HPDE6-E6E7 (cell line): ENCODE data around the gene COCH.

Source experiments
- DNase-seq: peaks from one replicate; pipeline ENCODE4 v3.0.0; 2011; ENCODE audit warnings: missing footprints; ENCODE audit errors: extremely low spot score

Gene COCH

GRCh38 chr14:30874120-30874998 is at the start of gene COCH:
COCH (plus strand) TSS chr14:30874559; CDS start chr14:30874939, 380 bp downstream.
- peak; percentile 7 for DNase-seq

GRCh38 chr14:30826070-30826469 is 48.3 kb upstream of the COCH start:
- no peak for DNase-seq

GRCh38 chr14:30829853-30830252 is 44.5 kb upstream of the COCH start:
- DNase-seq, result no peak

- DNase-seq, result no peak
Observed at GRCh38 chr14:30834353-30834752, 40.0 kb upstream of the COCH start.

- DNase-seq, result no peak
Observed at GRCh38 chr14:30838351-30838750, 36.0 kb upstream of the COCH start.

GRCh38 chr14:30840086-30840779 is 34.1 kb upstream of the COCH start:
- no peak for DNase-seq

- no peak for DNase-seq
Observed at GRCh38 chr14:30842431-30842830, 31.9 kb upstream of the COCH start.

- DNase-seq, result no peak
Observed at GRCh38 chr14:30848449-30849240, 25.7 kb upstream of the COCH start.

GRCh38 chr14:30849354-30849753 is 25.0 kb upstream of the COCH start:
- DNase-seq, result no peak

- DNase-seq, result no peak
Observed at GRCh38 chr14:30849983-30850382, 24.4 kb upstream of the COCH start.

GRCh38 chr14:30853946-30854345 is 20.4 kb upstream of the COCH start:
- no peak for DNase-seq

- no peak for DNase-seq
Observed at GRCh38 chr14:30854492-30854891, 19.9 kb upstream of the COCH start.

GRCh38 chr14:30855345-30856037 is 18.9 kb upstream of the COCH start:
- DNase-seq, result no peak

- no peak for DNase-seq
Observed at GRCh38 chr14:30861200-30861599, 13.2 kb upstream of the COCH start.

GRCh38 chr14:30864934-30865333 is 9.4 kb upstream of the COCH start:
- DNase-seq, result no peak

- DNase-seq, result no peak
Observed at GRCh38 chr14:30868736-30869135, 5.6 kb upstream of the COCH start.

GRCh38 chr14:30869551-30870155 is 4.7 kb upstream of the COCH start:
- DNase-seq, result no peak

GRCh38 chr14:30872602-30873001 is 1.8 kb upstream of the COCH start:
- DNase-seq, result no peak

- DNase-seq, result no peak
Observed at GRCh38 chr14:30873308-30874119, 845 bp upstream of the COCH start.
